SK-N-SH (cell line): ENCODE results near the gene TRPV2. TPM values are rescaled to one million over a fixed set of nuclear protein-coding genes. Genes with fewer than 3 reads are reported as not detected.

Source experiments
- ELF1 ChIP-seq: IDR thresholded peaks from 2 replicates; pipeline ENCODE4 v1.4.0; 2012
- EP300 ChIP-seq, 2 experiments: IDR thresholded peaks; 2 replicates each; pipeline versions ENCODE4 v1.4.0 to v1.6.1; 2012; ENCODE audit warnings: borderline replicate concordance in 1 of 2, low read depth in 1 of 2, low read length in 1 of 2
- EZH2phosphoT487 ChIP-seq: fragments of 200-600 bp; sonication (generic); IDR thresholded peaks from 2 replicates; pipeline ENCODE4 v1.6.1; 2017; ENCODE audit warnings: low read depth, mixed run types, mild to moderate bottlenecking, antibody characterized with exemption, moderate library complexity, borderline replicate concordance
- FOXJ3 ChIP-seq: sonication (generic); formaldehyde crosslinking; IDR thresholded peaks from 2 replicates; pipeline ENCODE4 v1.5.1; 2020; ENCODE audit warnings: mild to moderate bottlenecking, missing genetic modification reagents
- FOXM1 ChIP-seq: IDR thresholded peaks from 2 replicates; pipeline ENCODE4 v1.4.0; 2012; ENCODE audit warnings: low read depth, mild to moderate bottlenecking
- IRF3 ChIP-seq: fragments of 150-350 bp; IDR thresholded peaks from 2 replicates; pipeline ENCODE4 v1.6.1; 2016; ENCODE audit warnings: mild to moderate bottlenecking, low read depth, low read length
- MXI1 ChIP-seq: IDR thresholded peaks from 2 replicates; pipeline ENCODE4 v1.6.1; 2012; ENCODE audit warnings: mild to moderate bottlenecking, low read depth, low read length, improper control_type of control experiment
- NFIC ChIP-seq: IDR thresholded peaks from 2 replicates; pipeline ENCODE4 v1.4.0; 2012; ENCODE audit warnings: borderline replicate concordance
- NRF1 ChIP-seq: IDR thresholded peaks from 2 replicates; pipeline ENCODE4 v1.6.1; 2012; ENCODE audit warnings: low read depth, mild to moderate bottlenecking, low read length
- RFX5 ChIP-seq: IDR thresholded peaks from 2 replicates; pipeline ENCODE4 v1.6.1; 2012; ENCODE audit warnings: mild to moderate bottlenecking, improper control_type of control experiment, low read length
- RXRA ChIP-seq: IDR thresholded peaks from 2 replicates; pipeline ENCODE4 v1.4.0; 2012; ENCODE audit warnings: low read depth, mild to moderate bottlenecking, borderline replicate concordance
- SIN3A ChIP-seq: IDR thresholded peaks from 2 replicates; pipeline ENCODE4 v1.6.1; 2012; ENCODE audit warnings: low read depth, mild to moderate bottlenecking, low read length, moderate library complexity, borderline replicate concordance
- YY1 ChIP-seq: IDR thresholded peaks from 2 replicates; pipeline ENCODE4 v1.4.0; 2012; ENCODE audit warnings: low read depth, mild to moderate bottlenecking
- polyA plus RNA-seq, 3 experiments: library from polyadenylated mRNA; depleted of rRNA; stranded (reverse); fragments of >200 nt; gene quantifications; 2 replicates each; pipeline ENCODE4 v1.2.3, GENCODE V29; 2012
- TF ChIP-seq, protein P1 (sequence below): IDR thresholded peaks from 2 replicates; pipeline ENCODE4 v1.4.0; 2012; ENCODE audit warnings: low read depth, borderline replicate concordance
- TF ChIP-seq, protein P2 (sequence below): IDR thresholded peaks from 2 replicates; pipeline ENCODE4 v1.4.0; 2012; ENCODE audit warnings: low read depth, borderline replicate concordance
- TF ChIP-seq, protein P3 (sequence below): IDR thresholded peaks from 2 replicates; pipeline ENCODE4; 2012
- TF ChIP-seq, protein P4 (sequence below): fragments of 150-350 bp; IDR thresholded peaks from 2 replicates; pipeline ENCODE4 v1.6.1; 2017; ENCODE audit warnings: antibody characterized with exemption, low read length, low read depth, borderline replicate concordance

The TRPV2 gene
- polyA plus RNA-seq, 1 of the 3 experiments (the other 2 are of a cell fraction) = 11.0 TPM

DNA sequence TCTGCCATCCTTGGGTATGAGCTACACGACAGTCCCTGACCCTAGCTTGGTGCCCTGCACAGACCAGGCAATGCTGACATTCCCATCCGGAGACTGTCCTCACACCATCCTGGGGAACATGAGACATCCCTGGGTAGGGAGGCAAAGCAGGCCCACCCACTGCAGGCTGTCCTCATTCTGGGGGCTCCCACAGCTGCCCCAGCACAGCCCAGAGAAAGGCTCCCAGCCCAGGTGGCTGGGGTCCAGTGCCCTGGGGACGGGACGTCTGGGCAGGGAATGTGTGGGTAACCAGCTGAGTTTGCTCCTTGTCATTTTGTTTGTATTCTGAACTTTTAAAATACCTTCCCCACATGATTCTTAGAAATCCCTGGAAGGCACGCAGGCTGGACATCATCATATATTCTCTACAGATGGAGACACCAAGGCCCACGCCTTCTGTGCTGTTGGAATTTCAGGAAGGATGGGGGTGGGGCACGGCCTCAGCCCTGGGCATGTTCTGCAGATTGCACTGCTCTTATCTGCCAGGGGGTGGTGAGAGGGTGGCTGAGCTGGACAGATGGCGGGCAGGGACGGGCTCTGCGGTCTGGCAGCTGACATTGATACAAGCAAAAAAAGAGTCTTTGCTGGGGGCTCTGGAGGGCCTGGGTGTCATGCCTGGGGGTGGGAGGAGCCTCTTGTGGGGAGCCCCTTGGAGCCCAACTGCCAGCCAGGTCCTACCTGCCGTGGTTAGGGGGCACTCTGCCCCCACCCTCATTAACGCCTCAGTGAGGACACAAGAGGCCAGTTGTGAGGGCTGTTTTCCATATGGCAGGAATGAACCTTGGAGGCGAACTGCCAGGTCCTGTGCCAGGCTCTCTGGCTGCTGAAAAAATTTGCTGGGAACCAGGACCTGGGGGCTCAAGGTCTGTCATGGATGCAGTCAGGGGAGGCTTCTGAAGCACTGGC is 48.3 kb downstream of the TRPV2 start (continued):
- TF ChIP-seq IRF3 (no peak), NRF1 (no peak), EZH2phosphoT487 (no peak), FOXJ3 (CRISPR knock-in tag) (peak; percentile 78), MXI1 (peak; percentile 57; the same call in 1 of the 2 replicates), ELF1 (no peak), RXRA (no peak), YY1 (no peak), FOXM1 (no peak), EP300 (IDR thresholded peaks at IDR 0.05; ENCODE audit: borderline replicate concordance in 1 of 2, low read depth in 1 of 2, low read length in 1 of 2) (peak in 1 of 2 experiments; percentile 72; a peak in 2 of 4 replicates), SIN3A (peak; percentile 39; the same call in 1 of the 2 replicates), RFX5 (no peak), NFIC (no peak)
- TF ChIP-seq, protein P1, sequence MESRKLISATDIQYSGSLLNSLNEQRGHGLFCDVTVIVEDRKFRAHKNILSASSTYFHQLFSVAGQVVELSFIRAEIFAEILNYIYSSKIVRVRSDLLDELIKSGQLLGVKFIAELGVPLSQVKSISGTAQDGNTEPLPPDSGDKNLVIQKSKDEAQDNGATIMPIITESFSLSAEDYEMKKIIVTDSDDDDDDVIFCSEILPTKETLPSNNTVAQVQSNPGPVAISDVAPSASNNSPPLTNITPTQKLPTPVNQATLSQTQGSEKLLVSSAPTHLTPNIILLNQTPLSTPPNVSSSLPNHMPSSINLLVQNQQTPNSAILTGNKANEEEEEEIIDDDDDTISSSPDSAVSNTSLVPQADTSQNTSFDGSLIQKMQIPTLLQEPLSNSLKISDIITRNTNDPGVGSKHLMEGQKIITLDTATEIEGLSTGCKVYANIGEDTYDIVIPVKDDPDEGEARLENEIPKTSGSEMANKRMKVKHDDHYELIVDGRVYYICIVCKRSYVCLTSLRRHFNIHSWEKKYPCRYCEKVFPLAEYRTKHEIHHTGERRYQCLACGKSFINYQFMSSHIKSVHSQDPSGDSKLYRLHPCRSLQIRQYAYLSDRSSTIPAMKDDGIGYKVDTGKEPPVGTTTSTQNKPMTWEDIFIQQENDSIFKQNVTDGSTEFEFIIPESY = no peak
- TF ChIP-seq, protein P2, sequence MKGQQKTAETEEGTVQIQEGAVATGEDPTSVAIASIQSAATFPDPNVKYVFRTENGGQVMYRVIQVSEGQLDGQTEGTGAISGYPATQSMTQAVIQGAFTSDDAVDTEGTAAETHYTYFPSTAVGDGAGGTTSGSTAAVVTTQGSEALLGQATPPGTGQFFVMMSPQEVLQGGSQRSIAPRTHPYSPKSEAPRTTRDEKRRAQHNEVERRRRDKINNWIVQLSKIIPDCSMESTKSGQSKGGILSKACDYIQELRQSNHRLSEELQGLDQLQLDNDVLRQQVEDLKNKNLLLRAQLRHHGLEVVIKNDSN = no peak
- TF ChIP-seq, protein P3, sequence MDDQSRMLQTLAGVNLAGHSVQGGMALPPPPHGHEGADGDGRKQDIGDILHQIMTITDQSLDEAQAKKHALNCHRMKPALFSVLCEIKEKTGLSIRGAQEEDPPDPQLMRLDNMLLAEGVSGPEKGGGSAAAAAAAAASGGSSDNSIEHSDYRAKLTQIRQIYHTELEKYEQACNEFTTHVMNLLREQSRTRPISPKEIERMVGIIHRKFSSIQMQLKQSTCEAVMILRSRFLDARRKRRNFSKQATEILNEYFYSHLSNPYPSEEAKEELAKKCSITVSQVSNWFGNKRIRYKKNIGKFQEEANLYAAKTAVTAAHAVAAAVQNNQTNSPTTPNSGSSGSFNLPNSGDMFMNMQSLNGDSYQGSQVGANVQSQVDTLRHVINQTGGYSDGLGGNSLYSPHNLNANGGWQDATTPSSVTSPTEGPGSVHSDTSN = no peak
- TF ChIP-seq, protein P4, sequence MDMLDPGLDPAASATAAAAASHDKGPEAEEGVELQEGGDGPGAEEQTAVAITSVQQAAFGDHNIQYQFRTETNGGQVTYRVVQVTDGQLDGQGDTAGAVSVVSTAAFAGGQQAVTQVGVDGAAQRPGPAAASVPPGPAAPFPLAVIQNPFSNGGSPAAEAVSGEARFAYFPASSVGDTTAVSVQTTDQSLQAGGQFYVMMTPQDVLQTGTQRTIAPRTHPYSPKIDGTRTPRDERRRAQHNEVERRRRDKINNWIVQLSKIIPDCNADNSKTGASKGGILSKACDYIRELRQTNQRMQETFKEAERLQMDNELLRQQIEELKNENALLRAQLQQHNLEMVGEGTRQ = no peak
- TF ChIP-seq, all 33 proteins: peak for 12
